GM23338 (cell line): ENCODE data around the gene CFI. TPM values are rescaled to one million over a fixed set of nuclear protein-coding genes. Genes with fewer than 3 reads are reported as not detected.

Experiments used
- ATAC-seq: fragments of 200-7000 bp; cut with Tn5 transposase; 3 replicates; pipeline ENCODE4 v1.9.1; 2020
- DNase-seq: peaks from one replicate; pipeline ENCODE4 v3.0.0-alpha.2; 2015; ENCODE audit warnings: low spot score
- H2AFZ ChIP-seq: fragments of 200-600 bp; sonication (generic); 2 replicates; pipeline ENCODE4 v1.8.0; 2016; ENCODE audit warnings: antibody characterized with exemption, mild to moderate bottlenecking, moderate library complexity
- H3F3A ChIP-seq: fragments of 200-600 bp; sonication (generic); replicated peaks from 2 replicates; pipeline ENCODE4 v1.8.0; 2017; ENCODE audit warnings: antibody characterized with exemption, mixed run types, low read depth
- H3K27ac ChIP-seq: fragments of 200-600 bp; sonication (generic); 2 replicates; pipeline ENCODE4 v1.6.1; 2016; ENCODE audit warnings: low read depth
- H3K27me3 ChIP-seq: fragments of 200-600 bp; sonication (generic); 2 replicates; pipeline ENCODE4 v1.8.0; 2016; ENCODE audit warnings: mild to moderate bottlenecking, mixed run types, moderate library complexity; ENCODE audit not compliant: insufficient read depth
- H3K36me3 ChIP-seq: fragments of 200-600 bp; sonication (generic); 2 replicates; pipeline ENCODE4 v1.8.0; 2016; ENCODE audit warnings: mild to moderate bottlenecking; ENCODE audit not compliant: insufficient read depth
- H3K4me1 ChIP-seq: fragments of 200-600 bp; sonication (generic); 2 replicates; pipeline ENCODE4 v1.8.0; 2016; ENCODE audit warnings: mild to moderate bottlenecking, moderate library complexity; ENCODE audit not compliant: insufficient read depth
- H3K4me2 ChIP-seq: fragments of 200-600 bp; sonication (generic); 2 replicates; pipeline ENCODE4 v1.7.1; 2017; ENCODE audit warnings: mixed run types
- H3K4me3 ChIP-seq: fragments of 200-600 bp; sonication (generic); 2 replicates; pipeline ENCODE4 v1.6.1; 2016; ENCODE audit warnings: mixed run types
- H3K79me2 ChIP-seq: fragments of 200-600 bp; sonication (generic); replicated peaks from 2 replicates; pipeline ENCODE4 v1.8.0; 2017; ENCODE audit warnings: mild to moderate bottlenecking; ENCODE audit not compliant: insufficient read depth
- H3K9me2 ChIP-seq: fragments of 200-600 bp; sonication (generic); 2 replicates; pipeline ENCODE4 v1.8.0; 2017; ENCODE audit not compliant: insufficient read depth
- H4K20me1 ChIP-seq: fragments of 200-600 bp; sonication (generic); replicated peaks from 2 replicates; pipeline ENCODE4 v1.8.0; 2017; ENCODE audit warnings: mild to moderate bottlenecking; ENCODE audit not compliant: insufficient read depth
- H3K27ac Mint-ChIP-seq: 2 replicates; pipeline ENCODE4 v1.8.0; 2020; ENCODE audit warnings: inconsistent platforms, mild to moderate bottlenecking, moderate library complexity, mixed read lengths
- H3K27me3 Mint-ChIP-seq: 3 replicates; pipeline ENCODE4 v1.8.0; 2022; ENCODE audit warnings: low read depth, mild to moderate bottlenecking, moderate library complexity, mixed read lengths, inconsistent platforms; ENCODE audit not compliant: insufficient read depth, poor library complexity
- H3K36me3 Mint-ChIP-seq: 3 replicates; pipeline ENCODE4 v1.8.0; 2021; ENCODE audit warnings: low read depth, mild to moderate bottlenecking, inconsistent platforms, moderate library complexity, mixed read lengths
- H3K4me1 Mint-ChIP-seq: 3 replicates; pipeline ENCODE4 v1.8.0; 2020; ENCODE audit warnings: mild to moderate bottlenecking, inconsistent platforms, mixed read lengths
- H3K4me3 Mint-ChIP-seq: 3 replicates; pipeline ENCODE4 v1.8.0; 2021; ENCODE audit warnings: moderate library complexity, mild to moderate bottlenecking, inconsistent platforms, mixed read lengths
- H3K9me3 Mint-ChIP-seq: 3 replicates; pipeline ENCODE4 v1.8.0; 2020; ENCODE audit warnings: moderate library complexity, mild to moderate bottlenecking, inconsistent platforms, mixed read lengths
- CTCF ChIP-seq, 2 experiments: fragments of 200-600 bp in 1 of 2; sonication (generic) in 1 of 2; conservative IDR thresholded peaks; 2 replicates each; pipeline versions ENCODE4 v1.5.1 to v1.6.1; 2016 to 2017; ENCODE audit warnings: antibody characterized with exemption in 2 of 2, low read depth in 2 of 2, mild to moderate bottlenecking in 2 of 2, moderate library complexity in 1 of 2
- JUNB ChIP-seq: IDR thresholded peaks from one replicate; pipeline ENCODE4 v1.6.1; 2016; ENCODE audit warnings: antibody characterized with exemption; ENCODE audit not compliant: unreplicated experiment
- NANOG ChIP-seq: IDR thresholded peaks from 2 replicates; pipeline ENCODE4 v1.6.1; 2016; ENCODE audit warnings: antibody characterized with exemption, borderline replicate concordance
- REST ChIP-seq: IDR thresholded peaks from one replicate; pipeline ENCODE4 v1.6.1; 2018; ENCODE audit warnings: antibody characterized with exemption; ENCODE audit not compliant: unreplicated experiment
- ZNF114 ChIP-seq: fragments of 250-450 bp; sonication (Bioruptor Pico); IDR thresholded peaks from 2 replicates; pipeline ENCODE4 v1.5.0; 2020; ENCODE audit warnings: mild to moderate bottlenecking, moderate library complexity
- ZNF462 ChIP-seq: fragments of 250-450 bp; sonication (Bioruptor Pico); IDR thresholded peaks from 2 replicates; pipeline ENCODE4 v1.5.0; 2020; ENCODE audit warnings: mild to moderate bottlenecking, moderate library complexity
- polyA plus RNA-seq: library from polyadenylated mRNA; unstranded; fragments of >200 nt; fragmentation: Nextera tagmentation; extraction: Ambion mirVana; gene quantifications from 2 replicates; pipeline ENCODE4 v1.2.1, GENCODE V29; 2016
- total RNA-seq: library from RNA; depleted of rRNA; stranded (reverse); fragments of >200 nt; shearing (Covaris generic); gene quantifications from 2 replicates; pipeline ENCODE4 v1.2.3, GENCODE V29; 2014

CFI gene
- total and polyA plus RNA-seq, 2 experiments from 2014 or later, result not detected

- Histone ChIP-seq H3K4me3 (no peak overlapping the region), H3K27me3 (no peaks in the 10 kb centered on the region), H3K4me2 (no peak overlapping the region), H2AFZ (no peak overlapping the region), H3F3A (no peaks in the 10 kb centered on the region), H3K27ac (no peak overlapping the region), H4K20me1 (no peaks in the 10 kb centered on the region), H3K36me3 (no peaks in the 10 kb centered on the region), H3K9me2 (no peaks in the 10 kb centered on the region; the same call in 1 of the 2 replicates), H3K79me2 (no peaks in the 10 kb centered on the region), H3K4me1 (no peaks in the 10 kb centered on the region)
- Mint-ChIP-seq H3K36me3 (no peaks in the 10 kb centered on the region), H3K4me1 (peaks cover 5% of the 10 kb centered on the region), H3K4me3 (no peak overlapping the region), H3K27me3 (peaks cover 3% of the 10 kb centered on the region), H3K27ac (no peak overlapping the region), H3K9me3 (no peaks in the 10 kb centered on the region)
- ATAC-seq (no peak), DNase-seq (no peak)
- TF ChIP-seq JUNB, result no peak
- no peak for TF ChIP-seq NANOG
- no peak for TF ChIP-seq REST
- TF ChIP-seq CTCF (conservative IDR thresholded peaks at IDR 0.05; ENCODE audit: low read depth in 2 of 2), result no peak
- no peak for TF ChIP-seq ZNF114 (CRISPR knock-in tag)
- TF ChIP-seq ZNF462 (CRISPR knock-in tag), result no peak
Observed at GRCh38 chr4:109752525-109752924, 49.3 kb downstream of the CFI start.
